SK-N-MC (cell line): ENCODE measurements around the gene RIMKLB.

Experiments
- EZH2 ChIP-seq: fragments of 200-600 bp; sonication (generic); IDR thresholded peaks from one replicate; pipeline ENCODE4 v1.6.1; 2017; ENCODE audit warnings: antibody characterized with exemption
- POLR2AphosphoS5 ChIP-seq: IDR thresholded peaks from 2 replicates; pipeline ENCODE4 v1.6.1; 2012; ENCODE audit warnings: mild to moderate bottlenecking, low read depth, low read length, borderline replicate concordance

DNA sequence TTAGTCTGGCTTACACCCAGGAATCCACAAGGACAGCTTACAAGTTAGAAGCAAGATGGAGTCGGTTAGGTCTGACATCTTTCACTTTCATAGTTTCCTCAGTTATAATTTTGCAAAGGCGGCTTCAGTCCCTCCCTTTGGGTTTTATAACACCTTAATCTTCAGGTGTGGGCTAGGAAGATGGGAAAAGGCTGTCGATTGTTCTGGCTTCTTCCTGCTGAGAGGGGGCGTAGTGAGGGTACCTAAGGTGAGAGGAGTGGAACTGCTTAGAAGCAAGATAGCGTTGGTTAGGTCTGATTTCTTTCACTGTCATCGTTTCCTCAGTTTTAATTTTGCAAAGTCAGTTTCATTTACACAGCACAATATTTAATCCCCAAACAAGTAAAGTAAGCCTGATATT, 134.7 kb downstream of the RIMKLB start:
- no peak for TF ChIP-seq EZH2
- TF ChIP-seq POLR2AphosphoS5 = no peak
